Esophagus squamous epithelium (tissue), 5 donors: ENCODE results near the gene CNTNAP2. TPM values are rescaled to one million over a fixed set of nuclear protein-coding genes. Genes with fewer than 3 reads are reported as not detected.

Experiments
- DNase-seq: peaks from one replicate; lab custom pipeline; 2025; lab: John Stamatoyannopoulos, UW
- H3K27ac ChIP-seq, 4 donors: fragments of 200-600 bp; sonication (generic); one replicate each; pipeline ENCODE4 v1.5.1; 2016 to 2019; ENCODE audit warnings: mild to moderate bottlenecking in 1 of 4
- H3K27me3 ChIP-seq, 4 donors: fragments of 200-600 bp; sonication (generic); 1 replicate in 3 of 4; 2 replicates in 1 of 4; pipeline versions ENCODE4 v1.5.1 to v1.6.0; 2017 to 2021; ENCODE audit warnings: antibody characterized with exemption in 1 of 4
- H3K36me3 ChIP-seq, 3 donors: fragments of 200-600 bp; sonication (generic); one replicate each; pipeline ENCODE4 v1.5.1; 2016 to 2019
- H3K4me1 ChIP-seq, 3 donors: fragments of 200-600 bp; sonication (generic); one replicate each; pipeline ENCODE4 v1.5.1; 2017 to 2019
- H3K4me3 ChIP-seq, 4 donors: fragments of 200-600 bp; sonication (generic); 1 replicate in 3 of 4; 2 replicates in 1 of 4; pipeline ENCODE4 v1.5.1; 2016 to 2019; ENCODE audit warnings: mild to moderate bottlenecking in 2 of 4, moderate library complexity in 1 of 4
- H3K9me3 ChIP-seq, 3 donors: fragments of 200-600 bp; sonication (generic); one replicate each; pipeline ENCODE4 v1.5.1; 2016 to 2019
- POLR2A ChIP-seq, 4 donors: fragments of 450-650 bp; IDR thresholded peaks; one replicate each; pipeline ENCODE4 v1.6.1; 2017; ENCODE audit warnings: antibody characterized with exemption in 4 of 4, mild to moderate bottlenecking in 4 of 4, moderate library complexity in 3 of 4
- WGBS, 2 donors: methylation state at CpG; one replicate each; pipeline ENCODE4 v1.1.5; 2018; 5-methylcytosine and 5-hydroxymethylcytosine counted together
- intact Hi-C: fragments of 100-400 bp; cut with DNase I; formaldehyde crosslinking; loops from one replicate; pipeline ENCODE4 v1.15.0; 2022
- total RNA-seq, 4 donors: library from RNA; depleted of rRNA; stranded (reverse); fragments of >200 nt; gene quantifications; one replicate each; pipeline ENCODE4 v1.1.0, GENCODE V29; 2016
- TF ChIP-seq, protein P1 (sequence below), 6 experiments: fragments of 450-650 bp in 4 of 6; fragments of 200-600 bp in 2 of 6; sonication (generic) in 2 of 6; IDR thresholded peaks; one replicate each; pipeline ENCODE4 v1.5.1; 2016 to 2019; ENCODE audit warnings: antibody characterized with exemption in 6 of 6, mild to moderate bottlenecking in 4 of 6, moderate library complexity in 4 of 6
- donor health status: DM: yes; HTN: yes; CAD: no.

The CNTNAP2 gene
- total RNA-seq, 4 donors from 2014 or later, result 0.95 to 2.3 (median 1.2) TPM

DNA sequence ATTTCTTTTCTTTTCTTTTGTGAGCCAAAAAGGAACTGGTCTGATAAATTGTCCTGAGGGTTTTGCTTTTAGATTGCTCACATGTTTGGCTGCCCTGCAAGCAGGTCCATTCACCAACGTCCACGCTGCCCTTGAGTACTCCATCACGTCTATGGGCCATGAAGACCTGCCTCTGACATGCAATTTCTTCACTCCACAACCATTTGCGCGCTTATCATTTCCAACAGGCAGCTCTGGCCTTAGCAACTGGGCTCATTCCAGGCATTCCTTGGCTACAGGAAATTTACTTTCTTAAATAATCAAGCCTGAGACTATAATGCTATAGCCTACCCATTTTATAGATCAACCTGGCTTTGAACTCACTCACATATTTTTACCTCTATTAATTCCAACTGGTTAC is 2065.7 kb downstream of the CNTNAP2 start:
- Histone ChIP-seq H3K4me3 (no peak overlapping the region), H3K9me3 (no peaks in the 10 kb centered on the region), H3K4me1 (no peaks in the 10 kb centered on the region), H3K27ac (no peak overlapping the region), H3K27me3 (no peaks in the 10 kb centered on the region), H3K36me3 (no peaks in the 10 kb centered on the region)
- 84 to 95% methylated on average over 2 to 3 of the region's 5 CpGs for WGBS, 2 donors
- intact Hi-C loops, result no loop called here
- TF ChIP-seq POLR2A (IDR thresholded peaks at IDR 0.05), result no peak
- TF ChIP-seq, protein P1, sequence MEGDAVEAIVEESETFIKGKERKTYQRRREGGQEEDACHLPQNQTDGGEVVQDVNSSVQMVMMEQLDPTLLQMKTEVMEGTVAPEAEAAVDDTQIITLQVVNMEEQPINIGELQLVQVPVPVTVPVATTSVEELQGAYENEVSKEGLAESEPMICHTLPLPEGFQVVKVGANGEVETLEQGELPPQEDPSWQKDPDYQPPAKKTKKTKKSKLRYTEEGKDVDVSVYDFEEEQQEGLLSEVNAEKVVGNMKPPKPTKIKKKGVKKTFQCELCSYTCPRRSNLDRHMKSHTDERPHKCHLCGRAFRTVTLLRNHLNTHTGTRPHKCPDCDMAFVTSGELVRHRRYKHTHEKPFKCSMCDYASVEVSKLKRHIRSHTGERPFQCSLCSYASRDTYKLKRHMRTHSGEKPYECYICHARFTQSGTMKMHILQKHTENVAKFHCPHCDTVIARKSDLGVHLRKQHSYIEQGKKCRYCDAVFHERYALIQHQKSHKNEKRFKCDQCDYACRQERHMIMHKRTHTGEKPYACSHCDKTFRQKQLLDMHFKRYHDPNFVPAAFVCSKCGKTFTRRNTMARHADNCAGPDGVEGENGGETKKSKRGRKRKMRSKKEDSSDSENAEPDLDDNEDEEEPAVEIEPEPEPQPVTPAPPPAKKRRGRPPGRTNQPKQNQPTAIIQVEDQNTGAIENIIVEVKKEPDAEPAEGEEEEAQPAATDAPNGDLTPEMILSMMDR (IDR thresholded peaks at IDR 0.05), result no peak
- no peak for DNase-seq

- no peak for TF ChIP-seq POLR2A (IDR thresholded peaks at IDR 0.05)
- TF ChIP-seq, protein P1 (IDR thresholded peaks at IDR 0.05), result no peak
- intact Hi-C loops, result no loop called here
- no peak for DNase-seq
- 26 to 43% methylated on average over 5 of the region's 5 CpGs for WGBS, 2 donors
- Histone ChIP-seq H3K9me3 (no peaks in the 10 kb centered on the region), H3K27ac (no peak overlapping the region), H3K27me3 (no peaks in the 10 kb centered on the region), H3K4me3 (no peak overlapping the region), H3K4me1 (no peaks in the 10 kb centered on the region), H3K36me3 (no peaks in the 10 kb centered on the region)
Measured at GRCh38 chr7:148185041-148185440, 2068.4 kb downstream of the CNTNAP2 start.

- H3K4me1 ChIP-seq, result no peaks in the 10 kb centered on the region
- H3K27ac ChIP-seq, result no peak overlapping the region
- H3K27me3 ChIP-seq, result no peaks in the 10 kb centered on the region
- intact Hi-C loops, result no loop called here
- no peak for DNase-seq
- TF ChIP-seq POLR2A (IDR thresholded peaks at IDR 0.05), result no peak
- TF ChIP-seq, protein P1 (IDR thresholded peaks at IDR 0.05), result no peak
- WGBS, 2 donors, result 54 to 75% methylated on average over 6 of the region's 6 CpGs
- no peaks in the 10 kb centered on the region for H3K36me3 ChIP-seq
- H3K4me3 ChIP-seq, result no peak overlapping the region
- no peaks in the 10 kb centered on the region for H3K9me3 ChIP-seq
Measured at GRCh38 chr7:148187471-148187870, 2070.9 kb downstream of the CNTNAP2 start.

DNA sequence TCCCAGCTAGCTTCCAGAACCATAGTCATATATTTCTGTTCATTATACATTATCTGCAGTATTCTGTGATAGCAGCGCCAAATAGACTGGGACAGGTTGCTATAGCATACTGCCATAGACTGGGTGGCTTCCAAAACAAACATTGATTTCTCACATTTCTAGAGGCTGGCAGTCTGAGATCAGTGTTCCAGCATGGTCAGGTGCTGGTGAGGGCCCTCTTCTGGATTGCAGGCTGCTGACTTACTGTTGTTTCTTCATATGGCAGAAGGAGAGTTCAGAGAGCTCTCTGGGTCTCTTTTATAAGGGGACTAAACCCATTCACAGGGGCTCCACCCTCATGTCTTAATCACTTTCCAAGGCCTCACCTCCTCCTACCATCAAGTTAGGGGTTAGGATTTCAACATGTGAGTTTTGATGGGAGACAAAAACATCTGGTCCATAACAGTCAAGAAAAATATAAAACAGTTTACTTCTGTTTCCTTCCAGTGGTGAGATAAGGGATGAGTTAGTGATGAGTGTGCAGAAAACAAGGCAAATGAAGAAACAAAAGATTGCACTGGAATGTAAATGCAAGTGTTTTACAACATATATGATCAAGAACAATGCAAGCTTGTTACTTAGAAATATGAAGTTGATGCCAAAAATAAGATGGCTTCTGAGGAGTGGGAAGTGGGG is 2074.9 kb downstream of the CNTNAP2 start:
- no peaks in the 10 kb centered on the region for H3K36me3 ChIP-seq
- H3K9me3 ChIP-seq, result no peaks in the 10 kb centered on the region
- no peaks in the 10 kb centered on the region for H3K4me1 ChIP-seq
- no peak for DNase-seq
- TF ChIP-seq POLR2A (IDR thresholded peaks at IDR 0.05), result no peak
- TF ChIP-seq, protein P1 (IDR thresholded peaks at IDR 0.05), result no peak
- H3K27ac ChIP-seq, result no peak overlapping the region
- H3K27me3 ChIP-seq, result no peaks in the 10 kb centered on the region
- intact Hi-C loops, result no loop called here
- H3K4me3 ChIP-seq, result no peak overlapping the region
- WGBS, 2 donors, result 56 to 88% methylated on average over 1 of the region's 1 CpG

DNA sequence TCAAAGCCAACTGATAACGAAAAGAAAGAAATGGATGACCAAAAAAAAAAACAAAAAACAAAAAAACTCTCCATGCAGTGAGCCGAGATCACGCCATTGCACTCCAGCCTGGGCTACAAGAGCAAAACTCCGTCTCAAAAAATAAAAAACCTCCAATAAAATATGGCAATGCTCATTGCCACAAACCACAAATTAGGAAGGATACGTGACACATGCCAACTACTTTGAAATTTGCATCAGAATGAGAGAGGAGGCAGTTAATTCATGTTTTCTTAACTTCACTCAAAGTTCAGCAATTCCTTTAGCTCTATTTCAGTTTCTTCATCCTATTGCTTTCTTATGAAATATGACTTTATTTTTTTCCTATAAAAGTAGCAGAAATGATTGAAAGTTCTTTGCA is 2075.9 kb downstream of the CNTNAP2 start:
- H3K4me1 ChIP-seq, result no peaks in the 10 kb centered on the region
- H3K9me3 ChIP-seq, result no peaks in the 10 kb centered on the region
- H3K27ac ChIP-seq, result no peak overlapping the region
- intact Hi-C loops, result no loop called here
- H3K36me3 ChIP-seq, result no peaks in the 10 kb centered on the region
- WGBS, 2 donors, result 65 to 68% methylated on average over 5 of the region's 5 CpGs
- no peaks in the 10 kb centered on the region for H3K27me3 ChIP-seq
- TF ChIP-seq, protein P1 (IDR thresholded peaks at IDR 0.05), result no peak
- TF ChIP-seq POLR2A (IDR thresholded peaks at IDR 0.05), result no peak
- H3K4me3 ChIP-seq, result no peak overlapping the region
- no peak for DNase-seq
